OCI-LY3 (cell line): Measurements from ENCODE around the gene SPCS2.

Experiments
- CTCF ChIP-seq: fragments of 200-600, 300-600 bp; sonication (generic); IDR thresholded peaks from 2 replicates; pipeline ENCODE4 v1.5.1; 2014; ENCODE audit warnings: antibody characterized with exemption, low read length, low read depth
- EZH2phosphoT487 ChIP-seq: fragments of 200-600 bp; shearing (Covaris generic); IDR thresholded peaks from 2 replicates; pipeline ENCODE4 v1.6.1; 2018; ENCODE audit warnings: antibody characterized with exemption, mixed run types, low read depth

- no peak for TF ChIP-seq CTCF
- TF ChIP-seq EZH2phosphoT487 = no peak
Measured at GRCh38 chr11:74992852-74993251, 43.8 kb downstream of the SPCS2 start.
